HepG2 (cell line): Measurements from ENCODE around the gene STRADB. TPM values are rescaled to one million over a fixed set of nuclear protein-coding genes. Genes with fewer than 3 reads are reported as not detected.

Experiments used
- ELK4 ChIP-seq: sonication (generic); formaldehyde crosslinking; IDR thresholded peaks from 2 replicates; pipeline ENCODE4 v1.9.0; 2021; ENCODE audit warnings: missing genetic modification reagents, borderline replicate concordance
- HNF4G ChIP-seq, 2 experiments: sonication (generic) in 1 of 2; formaldehyde crosslinking in 1 of 2; IDR thresholded peaks; 2 replicates each; pipeline versions ENCODE4 v1.4.0 to v1.6.1; 2011 to 2020; ENCODE audit warnings: borderline replicate concordance in 2 of 2, low read depth in 2 of 2, mild to moderate bottlenecking in 2 of 2, low read length in 1 of 2, missing genetic modification reagents in 1 of 2, moderate library complexity in 1 of 2
- PCBP2 ChIP-seq: fragments of 200-400 bp; formaldehyde crosslinking; optimal IDR thresholded peaks from 2 replicates; pipeline ENCODE3; 2018; ENCODE audit warnings: low read length, low read depth; ENCODE audit not compliant: poor library complexity, severe bottlenecking
- ZFP41 ChIP-seq: sonication (generic); formaldehyde crosslinking; IDR thresholded peaks from 2 replicates; pipeline ENCODE4 v1.4.0; 2020; ENCODE audit warnings: mild to moderate bottlenecking, missing genetic modification reagents, borderline replicate concordance
- ZHX2 ChIP-seq, 2 experiments: sonication (generic) in 1 of 2; formaldehyde crosslinking in 1 of 2; IDR thresholded peaks; 2 replicates each; pipeline versions ENCODE4 v1.6.1 to v1.9.0; 2014 to 2022; ENCODE audit warnings: antibody characterized with exemption in 1 of 2, borderline replicate concordance in 1 of 2, inconsistent platforms in 1 of 2, low read depth in 1 of 2, missing genetic modification reagents in 1 of 2
- ZNF280D ChIP-seq: sonication (generic); formaldehyde crosslinking; IDR thresholded peaks from 2 replicates; pipeline ENCODE4 v1.5.1; 2020; ENCODE audit warnings: mild to moderate bottlenecking, missing genetic modification reagents
- ZNF609 ChIP-seq: sonication (generic); formaldehyde crosslinking; IDR thresholded peaks from 2 replicates; pipeline ENCODE4 v1.4.0; 2020; ENCODE audit warnings: mild to moderate bottlenecking, missing genetic modification reagents, borderline replicate concordance
- ZZZ3 ChIP-seq: sonication (generic); formaldehyde crosslinking; IDR thresholded peaks from 2 replicates; pipeline ENCODE4 v1.4.0; 2020; ENCODE audit warnings: missing genetic modification reagents, mild to moderate bottlenecking, borderline replicate concordance
- polyA plus RNA-seq, 8 experiments: library from polyadenylated mRNA; depleted of rRNA in 3 of 8; stranded (reverse) in 7 of 8; unstranded in 1 of 8; fragments of >200 nt; fragmentation: Illumina TruSeq in 4 of 8; extraction: Trizol in 4 of 8; gene quantifications; 2 replicates each; pipeline versions ENCODE4 v1.2.1 to v1.2.3, GENCODE V29; 2011 to 2016; ENCODE audit warnings: low read depth in 4 of 8, missing spikeins in 1 of 8, mixed read lengths in 1 of 8; ENCODE audit not compliant: insufficient read depth in 1 of 8
- total RNA-seq, 5 experiments: library from RNA; depleted of rRNA; stranded (reverse); fragments of >200 nt; fragmentation: Illumina TruSeq; extraction: Trizol; gene quantifications; 2 replicates each; pipeline ENCODE4 v1.2.3, GENCODE V29; 2016; ENCODE audit warnings: low read depth in 1 of 5

STRADB gene
- total and polyA plus RNA-seq, 2 of the 13 experiments (the other 11 are each of a cell fraction or from before 2014, with no cell fraction given), result 34.1 to 66.6 TPM

GRCh38 chr2:201451292-201452057, at the start of gene STRADB, which contains the start of gene TRAK2 (continued):
- TF ChIP-seq PCBP2 (no peak), HNF4G (IDR thresholded peaks at IDR 0.05; ENCODE audit: borderline replicate concordance, low read depth, low read length) (peak; percentile 3; the same call in 1 of the 2 replicates), HNF4G (CRISPR knock-in tag; IDR thresholded peaks at IDR 0.05; ENCODE audit: borderline replicate concordance, low read depth) (peak; percentile 83), ZHX2 (IDR thresholded peaks at IDR 0.05; ENCODE audit: low read depth) (peak; percentile 96), ZHX2 (CRISPR knock-in tag; IDR thresholded peaks at IDR 0.05; ENCODE audit: borderline replicate concordance) (peak; percentile 94; the same call in 1 of the 2 replicates), ZZZ3 (CRISPR knock-in tag) (peak; percentile 89; the same call in 1 of the 2 replicates), ZNF280D (CRISPR knock-in tag) (peak; percentile 87), ZNF609 (CRISPR knock-in tag) (peak; percentile 39; the same call in 1 of the 2 replicates), ZFP41 (CRISPR knock-in tag) (no peak), ELK4 (CRISPR knock-in tag) (no peak; the same call in 1 of the 2 replicates)
